Calu3 (cell line): ENCODE results near the gene CHD5. TPM values are rescaled to one million over a fixed set of nuclear protein-coding genes. Genes with fewer than 3 reads are reported as not detected.

Experiments used
- BruUV-seq: library from RNA; stranded (reverse); fragments of 400-500 nt; replicated peaks from 2 replicates; lab custom pipeline; 2021; lab: Mats Ljungman, UMichigan
- CTCF ChIA-PET: fragments of 300-600 bp; sonication (Branson Sonifier 250); formaldehyde crosslinking; loops from one replicate; lab custom pipeline; 2022; ENCODE audit warnings: antibody characterized with exemption; lab: Charles Lee
- DNase-seq: peaks from one replicate; pipeline ENCODE4 v3.0.0; 2022
- H3K27ac Mint-ChIP-seq: one replicate; pipeline ENCODE4 v1.8.0; 2022; ENCODE audit warnings: mixed read lengths; ENCODE audit not compliant: unreplicated experiment
- H3K27me3 Mint-ChIP-seq: one replicate; pipeline ENCODE4 v1.8.0; 2022; ENCODE audit warnings: mixed read lengths; ENCODE audit not compliant: unreplicated experiment
- H3K36me3 Mint-ChIP-seq: one replicate; pipeline ENCODE4 v1.8.0; 2022; ENCODE audit warnings: mild to moderate bottlenecking, moderate library complexity, mixed read lengths; ENCODE audit not compliant: insufficient read depth, unreplicated experiment
- H3K4me1 Mint-ChIP-seq: one replicate; pipeline ENCODE4 v1.8.0; 2022; ENCODE audit warnings: mild to moderate bottlenecking, low read depth, mixed read lengths; ENCODE audit not compliant: unreplicated experiment
- H3K4me3 Mint-ChIP-seq: one replicate; pipeline ENCODE4 v1.8.0; 2022; ENCODE audit warnings: mild to moderate bottlenecking, low read depth, moderate library complexity, mixed read lengths; ENCODE audit not compliant: unreplicated experiment
- H3K9me3 Mint-ChIP-seq: one replicate; pipeline ENCODE4 v1.8.0; 2022; ENCODE audit warnings: low read depth, mixed read lengths; ENCODE audit not compliant: unreplicated experiment
- intact Hi-C: fragments of 100-400 bp; cut with micrococcal nuclease; formaldehyde crosslinking; loops from one replicate; pipeline ENCODE4 v1.10.0; 2022; ENCODE audit not compliant: unreplicated experiment
- total RNA-seq: library from RNA; stranded (reverse); gene quantifications from 2 replicates; pipeline ENCODE4 v1.2.3, GENCODE V29; 2022
- TF ChIP-seq, protein P1 (sequence below): fragments of 200-600 bp; IDR thresholded peaks from one replicate; pipeline ENCODE4 v1.8.0; 2022; ENCODE audit warnings: antibody characterized with exemption; ENCODE audit not compliant: unreplicated experiment

CHD5 gene
- total RNA-seq, 1 experiment from 2014 or later: 0.28 TPM

DNA sequence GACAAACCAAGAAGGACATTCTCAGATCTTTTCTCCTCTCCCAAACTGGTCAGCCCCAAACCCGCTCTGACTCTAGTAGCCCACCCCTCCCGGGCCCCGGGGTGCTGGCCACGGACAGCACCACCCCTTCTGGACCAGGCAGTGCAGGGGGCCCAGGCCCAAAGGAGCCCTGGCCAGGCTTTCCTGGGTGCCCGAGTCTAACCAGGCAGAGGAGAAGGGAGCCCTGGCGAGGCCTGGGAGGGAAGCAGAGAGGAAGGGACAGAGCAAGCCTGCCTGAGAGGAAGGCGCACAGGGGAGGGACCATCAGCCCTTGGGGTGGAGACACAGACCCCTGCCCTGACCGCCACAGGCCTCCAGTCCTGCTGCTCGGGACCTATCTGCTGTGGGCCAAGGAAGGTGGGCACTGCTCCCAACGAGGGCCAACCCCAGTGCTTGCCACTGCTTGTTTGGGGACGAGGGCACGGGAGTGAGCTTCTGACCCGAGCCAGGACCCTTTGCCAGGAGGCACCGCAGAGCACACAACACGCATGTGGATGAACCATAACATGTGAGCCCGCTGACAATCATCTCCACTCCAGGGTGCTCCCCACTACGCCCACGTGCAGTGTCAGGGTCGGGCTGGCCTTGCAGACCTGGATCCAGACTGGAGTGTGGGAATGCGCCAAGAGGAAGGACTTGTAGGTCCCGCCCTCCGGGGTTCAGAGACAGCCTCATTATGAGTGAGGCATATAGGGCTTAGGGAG lies 76.8 kb downstream of the CHD5 start:
- intact Hi-C loops: no loop called here
- Mint-ChIP-seq H3K9me3 (no peaks in the 10 kb centered on the region), H3K27me3 (peaks cover 47% of the 10 kb centered on the region), H3K27ac (no peak overlapping the region), H3K4me3 (no peak overlapping the region), H3K36me3 (no peaks in the 10 kb centered on the region), H3K4me1 (no peaks in the 10 kb centered on the region)
- TF ChIP-seq, protein P1, sequence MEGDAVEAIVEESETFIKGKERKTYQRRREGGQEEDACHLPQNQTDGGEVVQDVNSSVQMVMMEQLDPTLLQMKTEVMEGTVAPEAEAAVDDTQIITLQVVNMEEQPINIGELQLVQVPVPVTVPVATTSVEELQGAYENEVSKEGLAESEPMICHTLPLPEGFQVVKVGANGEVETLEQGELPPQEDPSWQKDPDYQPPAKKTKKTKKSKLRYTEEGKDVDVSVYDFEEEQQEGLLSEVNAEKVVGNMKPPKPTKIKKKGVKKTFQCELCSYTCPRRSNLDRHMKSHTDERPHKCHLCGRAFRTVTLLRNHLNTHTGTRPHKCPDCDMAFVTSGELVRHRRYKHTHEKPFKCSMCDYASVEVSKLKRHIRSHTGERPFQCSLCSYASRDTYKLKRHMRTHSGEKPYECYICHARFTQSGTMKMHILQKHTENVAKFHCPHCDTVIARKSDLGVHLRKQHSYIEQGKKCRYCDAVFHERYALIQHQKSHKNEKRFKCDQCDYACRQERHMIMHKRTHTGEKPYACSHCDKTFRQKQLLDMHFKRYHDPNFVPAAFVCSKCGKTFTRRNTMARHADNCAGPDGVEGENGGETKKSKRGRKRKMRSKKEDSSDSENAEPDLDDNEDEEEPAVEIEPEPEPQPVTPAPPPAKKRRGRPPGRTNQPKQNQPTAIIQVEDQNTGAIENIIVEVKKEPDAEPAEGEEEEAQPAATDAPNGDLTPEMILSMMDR: no peak
- BruUV-seq: no TSS peak
- CTCF ChIA-PET: no interaction called here
- DNase-seq: no peak

DNA sequence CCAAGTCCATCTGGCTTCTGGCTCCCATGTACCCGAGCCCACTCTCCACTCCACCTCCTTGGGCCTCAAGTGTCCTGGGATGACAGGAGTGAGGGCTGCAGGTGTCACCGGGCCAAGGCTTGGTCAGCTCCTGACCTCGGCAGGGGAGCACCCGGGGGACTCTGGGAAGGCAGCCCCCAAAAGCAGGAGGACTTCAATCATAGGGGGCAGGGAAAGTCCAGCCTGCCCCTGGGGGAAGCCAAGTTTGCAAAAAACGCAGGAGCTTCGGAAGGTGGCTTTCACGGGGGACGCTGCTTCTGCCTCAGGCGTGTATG lies 77.6 kb downstream of the CHD5 start:
- TF ChIP-seq, protein P1: no peak
- peaks cover 45% of the 10 kb centered on the region for H3K27me3 Mint-ChIP-seq
- intact Hi-C loops: no loop called here
- no peaks in the 10 kb centered on the region for H3K36me3 Mint-ChIP-seq
- no peaks in the 10 kb centered on the region for H3K4me1 Mint-ChIP-seq
- no peaks in the 10 kb centered on the region for H3K9me3 Mint-ChIP-seq
- DNase-seq: no peak
- CTCF ChIA-PET: interaction anchor here (0.9 kb wide), 1 partner anchor 499 kb away, joined by 4 read pairs; no protein-coding TSS in a partner anchor
- H3K27ac Mint-ChIP-seq: no peak overlapping the region
- H3K4me3 Mint-ChIP-seq: no peak overlapping the region
- BruUV-seq: no TSS peak

DNA sequence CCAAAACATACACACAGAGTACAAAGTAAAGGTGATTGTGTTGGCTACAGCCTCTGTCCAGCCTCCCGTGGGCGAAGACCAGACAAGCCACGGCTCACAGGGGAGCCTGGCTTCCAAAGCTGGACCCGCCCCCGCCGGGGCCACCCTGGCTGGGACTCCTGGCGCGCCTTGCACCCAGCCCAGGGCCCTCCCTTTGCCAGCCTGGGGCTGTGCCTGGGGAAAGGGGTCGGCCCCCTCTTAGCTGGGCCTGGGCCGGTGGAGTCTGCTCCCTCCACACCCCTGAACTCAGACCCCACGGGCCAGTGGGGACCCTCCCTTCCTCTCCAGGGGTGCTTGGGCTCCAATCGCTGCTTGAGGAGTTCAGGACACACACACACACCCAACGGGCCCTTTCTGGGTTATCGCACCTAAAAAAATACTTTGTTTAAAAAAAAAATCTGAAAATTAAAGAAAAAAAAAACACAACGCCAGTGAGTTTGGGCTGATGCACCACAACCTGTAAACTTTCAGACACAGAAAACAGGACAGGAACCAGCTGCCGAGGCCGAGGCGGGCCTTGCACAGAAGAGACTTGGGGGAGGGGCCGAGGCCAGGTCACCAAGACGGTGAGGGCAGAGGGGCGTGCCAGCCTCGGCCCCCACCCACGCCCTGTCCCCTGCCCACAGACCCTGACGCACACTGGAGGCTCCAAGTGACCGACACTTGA lies 78.1 kb downstream of the CHD5 start:
- intact Hi-C loops: no loop called here
- TF ChIP-seq, protein P1: no peak
- H3K9me3 Mint-ChIP-seq: no peaks in the 10 kb centered on the region
- no peak overlapping the region for H3K27ac Mint-ChIP-seq
- H3K27me3 Mint-ChIP-seq: peaks cover 45% of the 10 kb centered on the region
- no peak overlapping the region for H3K4me3 Mint-ChIP-seq
- BruUV-seq: no TSS peak
- H3K4me1 Mint-ChIP-seq: no peaks in the 10 kb centered on the region
- CTCF ChIA-PET: interaction anchor here (0.9 kb wide), 1 partner anchor 499 kb away, joined by 4 read pairs; no protein-coding TSS in a partner anchor
- no peak for DNase-seq
- no peaks in the 10 kb centered on the region for H3K36me3 Mint-ChIP-seq

DNA sequence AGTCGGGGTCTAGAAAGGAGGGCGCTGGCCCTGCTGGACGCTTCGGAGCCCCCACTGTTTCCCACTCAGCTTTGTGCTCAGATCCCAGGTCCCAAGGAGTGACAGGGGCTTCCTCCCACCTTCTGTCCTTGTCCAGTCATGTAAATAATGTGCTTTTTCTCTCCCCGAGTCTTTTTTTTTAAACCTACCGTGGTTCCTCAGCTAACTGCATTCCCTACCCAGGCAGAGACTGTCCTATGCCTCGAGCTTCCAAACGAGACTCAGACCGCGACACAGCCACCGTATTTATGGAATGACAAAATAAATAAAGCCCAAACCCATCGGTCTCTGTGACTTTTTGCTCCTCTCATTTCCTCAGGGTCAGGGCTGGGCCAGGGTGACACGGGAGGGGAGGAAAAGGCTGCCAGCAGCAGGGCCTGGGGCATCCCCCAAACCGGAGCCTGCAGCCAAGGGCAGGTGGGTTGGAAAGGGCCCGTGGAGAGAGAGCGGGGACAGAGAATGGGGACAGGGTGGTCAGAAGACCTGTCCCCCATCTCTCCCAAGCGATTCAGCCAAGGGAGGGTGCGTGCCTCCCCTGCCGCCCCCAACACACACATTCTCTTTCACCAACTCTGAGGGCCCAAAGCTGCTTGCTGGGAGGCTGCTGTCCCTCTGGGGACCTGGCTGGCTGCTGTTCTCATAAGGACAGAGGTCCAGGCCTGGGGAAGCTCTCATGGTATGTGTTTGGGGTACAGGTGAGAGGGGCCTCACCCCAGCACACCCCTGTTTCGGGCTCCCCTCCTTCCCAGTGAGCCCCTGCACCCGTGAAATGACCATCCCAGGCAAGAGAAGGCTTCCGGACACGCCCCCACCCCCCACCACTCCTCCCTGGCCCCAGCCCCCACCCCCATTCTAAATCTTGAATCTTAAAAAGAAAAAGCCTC lies 79.0 kb downstream of the CHD5 start:
- intact Hi-C loops: no loop called here
- H3K27ac Mint-ChIP-seq: no peak overlapping the region
- H3K4me3 Mint-ChIP-seq: no peak overlapping the region
- no peaks in the 10 kb centered on the region for H3K9me3 Mint-ChIP-seq
- H3K4me1 Mint-ChIP-seq: no peaks in the 10 kb centered on the region
- CTCF ChIA-PET: interaction anchor here (0.9 kb wide), 1 partner anchor 500 kb away, joined by 4 read pairs; no protein-coding TSS in a partner anchor
- TF ChIP-seq, protein P1: no peak
- no peak for DNase-seq
- no peaks in the 10 kb centered on the region for H3K36me3 Mint-ChIP-seq
- no TSS peak for BruUV-seq
- H3K27me3 Mint-ChIP-seq: peaks cover 44% of the 10 kb centered on the region
